HG03135 (cell line): ENCODE measurements around the gene FDXR.

Experiments
- ATAC-seq: cut with Tn5 transposase; IDR thresholded peaks from one replicate; pipeline ENCODE4 v1.9.1; 2021; ENCODE audit warnings: mild to moderate bottlenecking, moderate library complexity; ENCODE audit not compliant: unreplicated experiment

FDXR gene

DNA sequence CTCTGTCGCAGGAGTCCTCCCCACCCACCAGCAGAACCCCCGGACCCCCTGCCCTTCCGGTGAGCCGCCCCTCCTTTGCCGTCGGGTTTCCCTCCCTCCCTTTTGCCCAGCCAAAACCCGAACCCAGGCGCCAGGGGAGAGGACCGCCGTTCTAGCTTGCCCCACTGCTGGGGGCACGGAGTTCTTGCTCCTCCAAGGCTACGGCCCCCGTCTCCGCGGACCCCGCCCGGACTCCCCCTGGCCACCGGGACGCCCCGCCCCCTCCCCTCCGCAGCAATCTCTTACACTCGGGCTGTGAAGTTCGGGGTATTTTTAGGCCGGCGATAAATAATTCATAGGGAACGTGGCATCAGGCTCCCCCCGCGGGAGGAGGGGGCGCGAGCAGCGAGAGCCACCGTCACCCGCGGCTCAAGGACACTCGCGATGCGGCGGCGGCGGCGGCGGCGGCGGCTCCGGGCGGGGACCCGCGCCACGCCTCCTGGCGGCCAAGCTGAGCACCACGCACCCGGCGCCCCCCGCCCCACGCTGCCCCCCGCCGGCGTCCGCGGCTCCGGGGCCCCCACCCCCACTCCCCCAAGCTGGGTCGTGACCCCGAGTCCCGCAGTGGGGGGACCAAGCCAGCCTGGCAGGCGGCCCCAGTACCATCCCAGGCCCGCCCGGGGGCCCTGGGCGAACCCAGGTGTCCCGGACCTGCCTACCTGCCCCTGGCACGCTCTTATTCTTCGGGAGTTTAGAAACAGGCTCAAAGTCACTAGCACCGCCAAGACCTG, 13.2 kb downstream of the FDXR start, which contains the start of gene GRIN2C:
TSS of gene GRIN2C (minus strand) at position 427 of the 770 bp plus-strand sequence. CDS start 4,793 bp downstream, outside the sequence.
- no peak for ATAC-seq

DNA sequence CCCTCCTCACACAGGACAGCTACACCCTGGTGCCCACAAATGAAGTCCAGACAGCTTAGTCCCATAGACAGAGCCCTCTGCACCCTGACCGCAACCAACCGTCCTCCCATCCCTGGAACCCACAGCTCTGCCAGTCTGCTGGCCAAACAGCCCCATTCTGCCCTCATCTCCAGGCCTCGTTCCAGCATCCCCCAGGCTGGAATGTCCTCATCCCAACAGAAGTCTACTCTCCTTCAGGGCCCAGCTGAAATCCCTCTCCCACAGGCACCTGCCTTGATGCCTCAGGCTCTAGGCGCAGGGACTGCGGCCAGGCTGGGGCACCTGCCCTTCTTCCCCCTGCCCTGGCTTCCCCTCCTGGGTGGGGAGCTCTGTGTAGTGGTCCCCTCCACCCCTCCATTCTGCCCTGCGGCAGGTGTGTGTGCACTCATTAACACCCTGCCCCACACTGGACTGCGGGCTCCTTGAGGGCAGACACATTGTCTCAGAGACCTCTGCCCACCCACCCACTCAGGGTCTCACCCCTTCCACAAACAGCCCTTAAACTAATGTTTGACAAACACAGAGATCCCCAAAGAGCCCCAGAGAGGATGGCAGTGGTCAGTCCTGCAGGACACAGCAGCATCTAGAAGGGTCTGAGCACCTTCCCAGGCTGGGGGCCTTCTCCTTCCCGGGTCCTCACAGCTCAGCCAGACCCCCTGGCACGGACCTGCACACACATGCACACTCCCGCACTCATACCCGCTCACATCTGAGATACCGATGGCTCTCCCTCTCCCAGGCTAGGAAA, 13.9 kb downstream of the FDXR start:
- no peak for ATAC-seq

DNA sequence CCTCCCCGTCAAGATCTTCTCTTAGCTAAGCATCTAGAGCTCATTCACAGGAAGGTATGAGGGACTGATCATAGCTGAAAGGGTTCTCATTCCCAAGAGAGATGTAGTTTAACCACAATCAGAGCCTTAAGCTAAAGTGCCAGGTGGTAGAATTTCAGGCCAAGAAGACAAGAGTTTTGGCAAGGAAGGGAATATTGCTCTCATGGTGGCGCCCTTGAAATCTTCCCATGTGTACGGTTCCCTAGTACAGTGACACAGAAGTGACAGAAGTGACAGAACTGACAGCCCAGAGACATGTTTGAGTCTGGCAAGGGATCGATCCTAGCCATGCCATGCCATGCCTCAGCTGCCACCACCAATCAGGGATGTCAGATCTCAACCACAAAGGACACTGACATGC, 15.6 kb downstream of the FDXR start:
- no peak for ATAC-seq

DNA sequence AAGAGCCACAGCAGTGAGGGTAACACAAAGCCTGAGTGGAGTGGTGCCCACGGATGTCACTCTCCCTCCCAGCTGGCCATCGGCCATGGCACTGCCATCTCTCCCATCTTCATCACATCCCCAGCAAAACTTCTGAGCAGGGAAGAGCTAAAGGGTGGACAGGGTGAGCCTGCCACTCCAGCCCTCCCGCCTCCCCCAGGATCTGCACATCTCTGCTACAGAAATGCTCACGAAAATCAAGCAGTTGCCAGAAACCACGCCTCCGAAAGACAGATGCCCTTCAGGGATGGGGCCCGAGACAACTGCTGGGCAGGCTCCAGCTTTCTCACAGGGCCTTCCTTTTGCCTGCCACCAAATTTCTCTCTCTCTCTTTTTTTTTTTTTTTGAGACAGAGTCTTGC, 16.7 kb downstream of the FDXR start:
- ATAC-seq = no peak

DNA sequence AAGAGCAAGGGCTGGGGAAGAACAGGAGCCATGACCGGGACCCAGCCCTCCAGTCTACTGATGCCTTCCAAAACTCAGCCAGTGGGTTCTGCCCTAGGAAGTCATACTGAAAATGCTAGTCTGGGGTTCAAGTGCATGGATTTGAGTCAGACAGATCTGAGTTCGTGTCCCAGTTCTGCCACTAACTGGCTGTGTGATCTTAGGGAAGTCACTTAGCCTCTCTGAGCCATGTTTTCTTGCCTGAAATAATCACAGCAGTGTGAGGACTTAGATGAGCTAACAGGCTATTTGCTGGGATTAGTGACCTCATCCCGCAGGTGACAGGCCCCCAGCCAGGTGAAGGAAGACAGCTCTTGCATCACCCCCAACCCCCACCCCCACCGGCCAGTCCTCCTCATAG, 17.5 kb downstream of the FDXR start:
- no peak for ATAC-seq

DNA sequence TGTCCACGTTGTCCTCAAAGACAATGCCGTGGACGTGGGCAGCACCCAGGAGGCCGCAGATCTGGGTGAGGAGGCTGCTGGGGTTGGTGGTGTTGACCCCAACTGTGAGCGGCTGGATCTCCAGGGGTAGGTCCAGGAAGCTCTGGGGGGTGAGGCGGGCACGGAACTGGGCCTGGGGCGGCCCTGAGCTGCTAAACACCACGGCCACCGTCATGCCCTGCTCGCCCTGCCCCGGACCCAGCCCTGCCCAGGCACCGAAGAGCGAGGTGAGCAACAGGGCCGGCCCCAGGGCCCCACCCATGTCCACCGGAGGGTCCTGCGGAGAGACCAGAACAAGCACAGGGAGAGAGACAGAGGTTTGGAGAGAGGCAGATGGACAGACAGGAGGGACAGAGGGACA, 18.0 kb downstream of the FDXR start:
- no peak for ATAC-seq

DNA sequence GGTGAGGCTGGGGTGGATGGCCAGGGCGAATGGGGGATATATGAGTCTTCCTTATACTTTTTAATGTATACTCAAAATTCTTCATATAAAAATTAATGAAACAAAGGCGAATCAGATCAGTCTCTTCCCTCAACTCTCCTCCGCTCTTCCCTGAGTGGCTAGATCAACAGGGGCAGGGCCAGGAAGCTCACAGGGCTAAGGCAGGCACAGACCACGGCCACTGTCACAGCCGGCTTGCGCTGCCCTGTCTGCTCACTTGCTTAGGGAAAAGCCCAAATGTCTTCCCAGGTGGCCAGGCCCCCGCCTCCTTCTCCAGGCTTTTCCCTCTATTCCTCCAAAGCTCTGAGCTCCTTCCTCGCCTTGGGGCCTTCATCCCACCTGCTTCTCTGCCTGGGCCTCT, 19.1 kb downstream of the FDXR start:
- no peak for ATAC-seq

DNA sequence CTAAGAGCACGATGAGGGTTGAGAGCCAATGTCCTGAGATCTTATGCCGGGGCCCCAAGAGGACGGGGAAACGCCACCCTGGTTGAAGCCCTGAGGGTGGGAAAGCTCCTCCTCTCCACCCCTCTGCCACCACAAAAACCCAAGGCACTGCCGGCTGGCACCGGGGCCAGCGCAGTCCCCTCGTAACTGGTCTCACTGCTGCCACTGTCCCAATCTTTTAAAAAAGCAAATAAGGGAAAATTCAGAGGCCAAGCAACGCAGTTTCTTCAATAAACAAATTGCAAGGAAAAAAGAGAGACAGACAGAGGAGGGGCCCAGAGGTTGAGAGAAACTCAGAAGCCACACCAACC, 19.8 kb downstream of the FDXR start:
- ATAC-seq = no peak

DNA sequence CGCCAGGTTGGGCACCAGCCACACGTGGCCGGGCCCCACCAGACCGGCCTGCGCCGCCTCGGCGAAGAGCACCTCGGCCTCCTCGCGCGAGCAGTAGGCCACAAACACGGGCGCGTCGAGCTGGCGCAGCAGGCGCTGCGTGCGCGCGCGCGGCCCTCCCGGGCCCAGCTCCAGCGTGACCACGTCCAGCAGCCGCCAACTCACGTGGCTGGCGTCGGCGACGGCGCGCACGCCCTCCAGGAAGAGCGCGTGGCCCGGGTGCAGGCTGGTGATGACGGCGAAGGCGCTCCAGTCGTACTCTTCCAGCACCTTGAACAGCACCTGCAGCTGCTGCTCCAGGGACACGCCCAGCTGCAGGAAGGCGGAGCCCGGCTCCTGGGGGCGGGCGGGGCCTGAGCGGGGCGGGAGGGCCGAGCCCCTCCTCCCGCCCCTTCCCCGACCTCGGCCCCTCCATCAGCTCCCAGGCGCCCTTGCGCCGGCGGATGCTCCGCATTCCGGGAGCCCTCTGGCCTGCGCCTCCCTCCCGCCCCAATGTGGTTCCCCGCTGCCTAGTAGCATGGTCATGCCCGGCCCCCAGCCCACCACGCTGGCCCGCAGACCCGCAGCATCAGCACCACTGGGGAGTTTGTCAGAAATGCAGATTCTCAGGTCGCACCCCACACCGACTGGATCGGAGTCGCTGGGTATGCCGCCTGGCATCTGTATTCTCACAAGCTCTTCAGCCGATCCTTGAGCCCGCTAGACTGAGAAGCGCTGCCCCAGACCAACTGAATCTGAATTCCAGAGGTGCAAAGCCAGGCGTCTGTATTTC, 20.4 kb downstream of the FDXR start:
- no peak for ATAC-seq

DNA sequence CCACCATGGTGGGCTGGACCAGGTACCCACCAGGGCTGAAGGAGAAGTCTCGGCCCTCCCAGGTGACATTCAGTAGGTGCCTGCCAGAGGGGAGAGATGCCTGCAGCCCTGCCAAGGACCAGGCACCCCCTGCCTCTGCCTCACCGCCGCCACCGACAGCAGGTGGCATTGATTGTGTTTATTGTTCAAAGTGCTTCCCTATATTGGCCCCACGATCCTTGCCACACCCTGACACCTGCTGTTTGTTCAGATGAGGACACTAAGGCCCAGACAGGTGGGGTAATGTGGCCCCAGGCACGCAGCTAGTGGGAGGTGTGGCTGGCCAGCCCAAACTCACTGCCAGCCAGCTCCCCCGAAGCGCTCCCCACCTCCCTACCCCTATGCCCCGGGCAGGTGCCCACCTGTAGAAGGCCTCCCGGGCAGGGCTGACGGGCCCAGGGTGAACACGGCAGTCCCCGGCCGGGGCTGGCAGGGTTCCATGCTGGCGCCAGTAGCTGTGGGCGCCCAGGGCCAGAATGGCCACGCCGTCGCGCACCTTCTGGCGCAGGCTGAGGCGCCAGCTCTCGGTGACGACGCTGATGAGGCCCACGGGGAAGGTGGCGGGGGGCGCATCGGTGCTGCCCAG, 21.1 kb downstream of the FDXR start:
- ATAC-seq = no peak

DNA sequence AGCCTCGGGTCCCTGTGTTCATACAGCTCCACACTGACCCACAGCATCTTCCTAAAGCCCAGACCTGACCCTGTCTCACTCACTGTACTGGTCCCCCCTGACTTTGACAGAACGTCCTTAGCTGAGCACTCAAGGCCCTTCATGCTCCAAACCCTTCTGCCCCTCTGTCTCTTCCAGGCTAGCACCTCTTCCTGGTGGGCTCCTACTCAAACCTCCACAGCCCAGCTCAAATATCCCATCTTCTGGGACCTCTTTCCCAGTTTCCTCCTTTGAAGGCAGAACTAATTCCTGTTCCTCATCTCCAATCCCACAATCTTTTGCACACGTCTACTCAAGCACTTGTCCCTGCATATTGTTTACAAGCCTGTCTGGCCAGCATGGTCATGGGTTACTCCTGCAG, 21.9 kb downstream of the FDXR start:
- no peak for ATAC-seq

DNA sequence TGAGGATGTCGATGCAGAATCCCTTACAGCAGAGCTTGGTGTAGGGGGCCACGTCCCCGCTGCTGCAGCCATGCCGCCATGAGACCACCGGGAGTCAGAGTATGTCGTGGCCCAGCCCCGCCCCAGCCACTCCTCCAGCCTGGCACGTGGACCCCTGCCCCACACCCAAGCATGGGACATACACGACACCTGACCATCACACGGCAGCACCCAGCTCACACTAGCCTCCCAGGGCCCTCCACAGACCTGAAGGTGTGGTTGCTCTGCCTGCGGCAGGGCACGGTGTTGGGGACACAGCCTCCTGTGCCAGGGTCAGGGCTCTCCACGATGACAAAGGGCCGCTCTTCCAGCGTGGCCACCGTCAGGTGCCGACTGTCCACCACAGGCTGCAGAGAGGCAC, 22.5 kb downstream of the FDXR start:
- ATAC-seq = no peak

DNA sequence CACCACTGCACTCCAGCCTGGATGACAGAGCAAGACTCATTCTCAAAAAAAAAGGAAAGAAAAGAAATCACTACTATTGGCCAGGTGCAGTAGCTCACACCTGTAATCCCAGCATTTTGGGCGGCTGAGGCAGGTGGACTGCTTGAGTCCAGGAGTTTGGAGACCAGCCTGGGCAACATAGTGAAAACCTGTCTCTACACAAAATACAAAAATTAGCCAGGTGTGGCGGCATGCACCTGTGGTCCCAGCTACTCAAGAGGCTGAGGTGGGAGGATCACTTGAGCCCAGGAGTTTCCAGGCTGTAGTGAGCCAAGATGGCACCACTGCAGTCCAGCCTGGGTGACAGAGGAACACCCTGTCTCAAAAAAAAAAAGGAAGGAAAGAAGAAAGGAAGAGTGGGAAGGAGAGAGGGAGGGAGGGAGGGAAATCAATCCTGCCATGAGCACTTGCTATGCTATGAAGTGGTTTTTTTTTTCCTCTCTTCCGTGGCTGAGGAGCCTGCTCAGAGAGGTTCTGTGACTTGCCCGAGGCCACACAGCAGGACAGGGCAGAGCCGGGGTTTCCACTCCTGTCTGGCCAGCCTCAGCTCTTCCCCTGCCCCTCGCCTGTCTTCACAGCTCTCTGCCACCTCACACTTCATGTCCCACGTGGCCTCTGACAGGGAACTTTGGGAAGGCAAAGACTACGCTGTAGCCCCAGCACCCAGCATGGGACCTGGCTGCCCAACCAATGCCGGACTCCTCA, 24.0 kb downstream of the FDXR start:
- ATAC-seq = no peak

DNA sequence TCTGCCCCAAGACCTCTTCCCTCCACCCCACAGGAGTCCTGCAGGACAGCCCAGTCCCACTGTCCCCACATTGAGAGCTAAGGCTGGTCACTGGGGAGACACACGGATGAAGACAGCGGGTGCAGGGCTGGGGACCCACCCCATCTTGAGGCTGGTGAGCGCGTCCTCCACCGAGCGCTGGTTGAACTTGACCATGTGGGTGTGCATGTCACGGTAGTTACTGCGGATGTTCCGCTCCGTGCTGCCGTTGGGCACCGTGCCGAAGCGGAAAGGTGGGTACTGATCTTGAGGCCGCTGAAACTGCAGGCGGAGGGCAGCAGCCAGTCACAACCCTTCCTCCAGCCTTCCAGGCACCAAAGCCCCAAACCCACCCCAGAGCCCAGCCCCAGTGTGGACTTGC, 26.2 kb downstream of the FDXR start:
- ATAC-seq = no peak

DNA sequence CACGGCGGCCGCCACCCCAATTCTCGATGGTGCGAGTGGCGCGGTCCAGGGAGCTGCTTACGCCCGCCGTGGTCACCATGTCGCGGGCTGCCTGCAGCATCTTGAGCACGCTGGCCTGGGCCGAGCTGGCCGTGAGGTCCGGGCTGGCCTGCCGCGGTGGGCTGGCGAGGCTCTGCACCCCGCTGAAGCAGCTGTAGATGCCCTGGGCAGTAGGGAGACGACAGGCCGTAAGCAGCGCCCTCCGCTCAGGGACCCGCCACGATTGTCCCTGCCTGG, 29.5 kb downstream of the FDXR start:
- no peak for ATAC-seq

DNA sequence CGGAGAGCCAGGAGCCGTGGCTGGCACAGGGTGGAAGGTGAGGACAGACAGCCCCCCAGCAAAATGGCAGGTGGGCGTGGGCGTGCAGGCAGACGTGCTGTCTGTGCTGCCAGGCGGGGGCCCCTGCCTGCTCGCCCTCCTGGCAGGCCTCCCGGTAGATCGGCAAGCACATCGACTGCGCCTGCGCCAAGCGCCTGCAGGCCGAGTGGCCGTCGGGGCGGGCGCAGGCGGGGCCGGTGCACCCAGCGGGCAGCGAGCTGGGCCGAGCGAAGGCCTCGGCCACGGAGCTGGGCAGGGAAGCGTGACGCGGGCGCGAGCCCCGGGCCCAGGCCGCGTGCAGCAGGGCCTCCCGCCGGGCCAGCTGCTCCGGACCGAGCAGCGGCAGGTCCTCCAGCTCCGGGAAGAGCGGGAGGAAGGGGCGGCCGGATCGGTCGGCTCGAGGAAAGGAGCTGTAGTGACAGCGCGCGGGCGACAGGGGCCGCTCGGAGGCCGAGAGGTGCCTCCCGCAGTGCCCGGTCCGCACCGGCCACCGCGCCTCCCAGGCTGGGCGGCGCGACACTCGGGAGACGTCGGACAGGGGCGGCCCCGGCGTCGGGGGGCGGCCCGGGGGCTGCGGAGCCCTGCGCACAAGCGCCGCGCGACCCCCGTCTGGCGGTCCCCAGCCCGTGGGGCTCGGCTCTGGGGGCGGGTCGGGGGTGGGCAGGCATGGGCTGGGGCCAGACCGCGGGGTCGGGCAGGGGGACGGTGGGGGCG, 30.0 kb downstream of the FDXR start:
- no peak for ATAC-seq

DNA sequence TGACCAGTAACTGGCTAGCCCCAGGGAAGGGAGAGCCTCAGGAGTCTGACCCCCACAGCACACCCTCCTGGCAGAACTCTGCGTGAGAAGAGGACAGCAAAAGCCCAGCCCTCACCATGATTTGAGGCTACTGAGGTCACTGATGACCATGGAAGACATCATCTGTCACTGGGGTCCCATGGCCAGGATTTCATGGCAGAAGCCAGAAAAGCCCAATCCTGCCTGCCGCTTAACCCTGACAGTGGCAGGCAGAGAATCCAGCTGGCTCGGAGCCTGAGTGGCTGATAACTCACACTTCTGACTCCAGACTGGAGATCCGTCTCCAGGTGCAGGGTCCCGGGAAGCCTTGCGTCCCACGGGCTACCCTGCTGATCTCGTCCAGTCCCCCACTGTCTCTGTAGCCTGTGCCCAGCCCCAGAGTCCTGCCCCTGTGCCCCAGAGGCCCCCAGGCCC, 30.6 kb downstream of the FDXR start:
- no peak for ATAC-seq

DNA sequence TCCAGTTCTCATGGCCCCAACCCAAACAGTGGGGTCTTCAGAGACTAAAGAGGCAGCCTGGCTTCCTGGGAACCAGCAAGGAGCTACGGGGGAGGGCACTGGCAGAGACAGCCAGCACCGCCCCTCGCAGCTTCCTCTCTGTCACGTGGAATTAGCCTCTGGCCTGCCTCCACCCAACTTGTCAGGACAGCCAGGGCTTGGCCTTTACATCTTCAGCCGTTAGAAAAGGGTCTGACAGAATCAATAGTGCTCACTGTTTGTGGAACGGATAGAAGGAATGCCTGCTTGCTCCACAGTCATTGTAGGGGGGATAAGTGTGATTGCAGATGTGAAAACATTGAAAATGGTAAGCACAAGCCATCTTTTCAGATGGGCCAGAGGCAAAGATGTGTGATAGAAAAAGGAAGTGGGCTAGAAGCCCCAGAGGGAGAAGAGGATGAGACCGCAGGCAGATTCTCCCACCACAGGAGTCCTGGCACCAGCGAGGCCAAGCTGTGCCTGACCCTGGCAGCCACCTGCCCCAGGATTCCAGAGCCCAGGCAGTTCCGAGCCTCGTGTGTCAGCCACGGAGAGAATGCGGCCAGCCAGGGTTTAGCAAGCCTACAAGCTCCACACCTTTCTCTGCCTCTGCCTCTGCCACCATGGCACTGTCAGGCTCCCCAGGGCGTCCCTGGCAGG, 31.7 kb downstream of the FDXR start:
- no peak for ATAC-seq
